Stimulated activated CD4-positive, alpha-beta T cell treated with anti-CD3 and anti-CD28 coated beads, Interleukin-15, amount 100 ng/mL, for 48 hours (primary cell): ENCODE measurements around the gene LBX2.
A peak's percentile ranks its signal among the peaks of the same experiment; 100 is the strongest.
"Not testable (repeated sequence)": the region's sequence is repeated elsewhere in the genome, so short reads cannot be mapped to it uniquely, and the experiment has no call there.

Source experiments
- DNase-seq, 2 donors: peaks; one replicate each; pipeline ENCODE4 v3.0.0-alpha.2; 2020; ENCODE audit warnings: low read depth in 2 of 2

Gene LBX2

DNA sequence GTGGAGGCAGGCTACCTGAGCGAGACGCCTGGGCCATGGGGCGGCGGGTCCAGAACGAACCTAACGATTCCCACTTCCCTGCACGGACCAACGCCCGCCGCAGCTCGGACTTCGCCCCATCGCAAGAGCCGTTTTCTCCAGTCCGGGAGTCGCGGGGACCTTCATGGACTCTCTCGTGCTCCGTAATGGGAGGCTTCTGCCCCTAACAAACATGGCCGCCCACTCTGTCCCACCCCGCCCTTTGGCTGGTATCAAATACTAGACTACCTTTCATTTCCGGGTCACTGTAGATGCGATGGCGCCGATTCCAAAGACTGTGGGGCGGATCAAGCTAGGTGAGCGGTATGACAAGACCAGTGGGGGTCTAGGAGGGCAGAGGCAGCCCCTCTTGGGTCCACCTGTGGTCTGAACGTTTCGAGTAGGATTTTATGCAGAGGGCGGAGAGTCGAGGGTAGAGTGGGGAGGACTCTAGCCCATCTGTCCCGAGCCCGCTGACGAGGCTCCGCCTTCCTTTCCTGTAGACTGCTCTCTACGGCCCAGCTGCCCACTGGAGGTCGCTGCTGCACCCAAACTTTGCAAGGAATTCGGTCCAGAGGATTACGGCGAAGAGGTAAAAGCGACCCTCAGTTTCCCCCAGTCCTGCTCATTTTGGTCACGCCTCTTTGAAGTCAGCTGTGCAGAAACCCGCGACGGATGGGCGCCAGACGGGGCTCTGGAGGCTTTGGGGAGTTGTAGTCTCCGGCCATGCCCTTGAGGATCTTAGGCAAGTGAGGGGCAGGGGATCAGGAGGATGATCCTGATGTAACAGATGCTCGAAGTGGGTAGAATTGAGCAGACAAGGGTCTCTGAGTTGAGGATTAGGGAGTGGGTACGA lies 16.4 kb downstream of the LBX2 start, which contains the start of the genes CCDC142 and TTC31:
Gene CCDC142, minus strand, starts transcription at position 198 of the 874 bp plus-strand sequence. Its CDS starts 161 bp downstream, at position 37.
Gene TTC31, plus strand, starts transcription at position 281 of the 874 bp plus-strand sequence. Its CDS starts 15 bp downstream, at position 296.
- DNase-seq: peak; percentile 89 to 93

DNA sequence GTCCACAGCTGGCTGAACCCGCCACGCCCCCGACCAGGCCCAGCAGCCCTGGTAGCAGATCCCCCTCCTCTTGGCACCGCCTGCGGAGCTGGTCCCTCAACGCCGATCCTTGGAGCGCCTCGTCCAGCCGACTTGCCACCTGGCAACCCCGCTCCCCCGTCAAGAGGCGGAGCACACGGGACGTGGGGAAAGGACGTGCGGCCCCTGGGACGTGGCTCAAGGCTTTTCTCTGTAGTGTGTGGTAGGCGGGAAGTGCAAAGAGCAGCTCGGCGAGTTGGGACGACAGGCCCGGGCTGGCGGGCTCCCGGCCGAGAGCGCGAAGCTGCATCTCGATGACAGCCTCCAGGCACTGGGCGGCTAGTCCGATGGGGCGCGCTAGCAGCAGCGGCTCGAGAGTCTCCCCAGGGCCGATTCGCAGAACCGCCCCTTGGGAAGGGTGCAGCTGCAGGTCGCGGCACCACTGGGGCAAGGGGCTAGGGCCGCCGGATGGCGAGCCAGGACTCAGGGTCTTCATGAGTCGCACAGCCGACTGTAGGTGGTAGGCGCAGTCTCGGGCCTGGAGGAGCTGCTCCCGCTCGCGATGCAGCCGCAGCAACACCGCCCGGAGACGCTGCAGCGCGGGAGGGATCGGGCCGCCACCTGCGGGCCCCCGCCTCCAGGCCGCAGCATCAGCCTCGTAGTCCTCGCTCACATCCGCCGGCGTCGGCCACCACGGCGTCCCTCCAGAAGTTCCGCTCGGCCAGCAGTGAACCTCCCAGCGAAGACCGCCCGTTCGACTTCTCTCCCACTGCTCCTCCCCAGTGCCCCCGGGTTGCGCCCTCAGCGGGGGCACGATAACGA lies 17.2 kb downstream of the LBX2 start:
- DNase-seq: peak in 1 of 2 donors; percentile 44

DNA sequence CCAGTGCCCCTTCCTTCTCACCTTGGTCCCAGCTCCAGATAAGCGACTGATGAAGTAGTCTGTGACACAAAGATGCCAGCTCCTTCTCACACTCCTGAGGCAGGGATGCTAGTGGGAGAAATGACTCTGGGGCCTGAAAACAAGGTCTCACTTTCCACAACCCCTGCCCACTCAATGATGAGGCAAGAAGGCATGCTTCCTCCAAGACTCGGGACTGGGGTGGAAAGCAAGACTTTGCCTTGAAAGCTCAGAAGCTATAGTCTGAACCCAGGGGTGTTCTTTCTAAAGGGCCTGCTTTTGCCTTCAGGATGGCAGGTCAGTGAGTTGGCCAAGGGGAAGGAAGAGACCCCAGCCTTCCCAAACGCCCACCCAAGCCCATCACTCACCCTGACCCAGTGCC lies 18.0 kb downstream of the LBX2 start:
- DNase-seq: no peak

DNA sequence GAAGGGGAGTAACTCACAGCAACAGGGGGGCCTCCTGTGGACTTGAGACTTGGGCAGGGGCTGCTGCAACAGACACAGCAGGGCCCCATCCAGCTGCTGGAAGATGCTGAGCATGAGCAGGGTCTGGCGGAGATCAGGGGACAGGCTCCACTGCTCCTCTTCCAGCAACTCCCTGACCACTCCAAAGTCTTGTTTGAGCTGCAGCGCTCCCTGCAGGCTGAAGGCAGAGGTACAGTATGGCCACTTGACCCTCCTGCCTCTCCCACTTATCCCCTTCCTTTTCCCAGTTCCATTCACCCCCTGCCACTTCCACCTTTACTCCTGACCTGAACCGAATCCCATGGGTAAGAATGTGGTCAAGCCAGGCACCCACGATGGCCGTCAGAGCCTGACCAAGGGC lies 24.5 kb downstream of the LBX2 start:
- no peak for DNase-seq

DNA sequence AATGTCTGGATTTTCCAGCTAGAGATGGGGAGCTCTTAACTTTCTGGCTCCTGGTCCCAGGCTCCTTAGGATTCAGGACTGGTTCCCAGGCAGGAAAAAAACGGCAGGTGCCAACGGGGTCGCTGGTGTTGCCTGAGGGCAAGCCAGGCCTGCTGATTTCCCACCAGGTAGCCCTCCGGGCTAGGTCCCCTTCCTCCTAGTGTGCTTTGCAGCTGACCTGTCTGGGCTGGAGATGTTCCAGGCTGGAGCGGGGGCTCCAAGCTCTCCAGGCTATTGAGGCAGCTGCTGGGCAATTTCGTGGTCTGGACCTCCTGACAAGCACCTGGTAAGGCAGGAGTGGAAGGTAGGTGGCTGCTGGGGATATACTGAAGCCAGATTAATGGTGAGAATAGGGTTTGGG lies 24.9 kb downstream of the LBX2 start:
- DNase-seq: no peak

DNA sequence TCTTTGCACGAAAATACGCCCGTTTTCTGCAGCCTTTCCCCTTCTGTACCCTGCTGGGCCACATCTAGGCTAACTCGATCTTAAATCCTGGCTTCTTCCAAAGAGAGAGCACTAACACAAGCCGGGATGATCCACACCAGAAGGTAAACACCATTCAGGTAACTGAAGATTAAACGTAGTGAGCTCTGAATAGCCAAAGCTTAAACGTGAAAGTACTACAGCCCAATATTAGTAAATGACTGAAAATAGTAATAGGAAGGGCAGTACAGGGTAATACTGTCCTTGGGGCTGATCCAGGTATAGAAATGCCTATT lies 26.5 kb downstream of the LBX2 start:
- DNase-seq: no peak

DNA sequence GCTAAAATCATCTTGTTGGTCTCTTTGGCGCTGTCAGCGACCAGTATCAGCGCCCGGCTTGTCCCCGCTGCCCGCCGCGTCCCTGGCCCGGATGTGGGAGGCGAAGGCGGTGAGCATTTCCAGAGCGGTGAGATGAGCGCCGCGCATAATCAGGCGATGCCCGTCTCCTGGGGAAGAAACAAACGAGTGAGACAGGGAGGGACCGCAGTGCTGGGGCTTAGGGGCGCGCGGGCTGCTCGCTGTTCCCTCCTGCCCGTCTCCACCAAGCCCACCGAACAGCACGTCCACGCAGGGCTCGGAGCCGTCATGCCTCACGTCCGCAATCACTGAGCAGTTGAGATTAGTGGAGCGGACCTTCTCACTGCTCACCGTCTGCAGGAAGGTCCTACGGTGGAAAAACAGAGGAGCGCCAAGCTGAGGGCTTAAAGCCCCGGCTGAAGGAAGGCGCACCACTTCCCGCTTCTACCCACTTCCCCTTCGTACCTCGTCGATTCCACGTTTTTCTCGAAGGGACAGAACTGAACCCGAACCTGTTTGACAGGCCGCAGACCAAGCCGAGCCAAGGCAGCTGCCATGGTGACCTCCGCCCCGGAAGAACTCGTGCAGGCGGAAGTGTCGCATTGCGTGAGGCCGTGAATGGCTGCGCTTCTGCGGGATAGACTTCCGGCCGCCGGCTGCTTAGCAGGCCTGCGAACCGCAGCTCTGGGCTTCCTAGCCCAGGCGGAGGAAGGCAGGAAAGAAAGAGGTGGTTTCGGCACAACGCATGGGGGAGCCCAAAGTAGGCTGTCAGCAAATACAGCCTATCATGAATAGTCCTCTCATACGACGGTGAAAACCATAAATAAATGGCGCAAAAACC lies 27.1 kb downstream of the LBX2 start, which contains the start of gene MRPL53:
Gene MRPL53, minus strand, starts transcription at position 595 of the 859 bp plus-strand sequence. Its CDS starts 20 bp downstream, at position 575.
- peak; percentile 91 for DNase-seq

DNA sequence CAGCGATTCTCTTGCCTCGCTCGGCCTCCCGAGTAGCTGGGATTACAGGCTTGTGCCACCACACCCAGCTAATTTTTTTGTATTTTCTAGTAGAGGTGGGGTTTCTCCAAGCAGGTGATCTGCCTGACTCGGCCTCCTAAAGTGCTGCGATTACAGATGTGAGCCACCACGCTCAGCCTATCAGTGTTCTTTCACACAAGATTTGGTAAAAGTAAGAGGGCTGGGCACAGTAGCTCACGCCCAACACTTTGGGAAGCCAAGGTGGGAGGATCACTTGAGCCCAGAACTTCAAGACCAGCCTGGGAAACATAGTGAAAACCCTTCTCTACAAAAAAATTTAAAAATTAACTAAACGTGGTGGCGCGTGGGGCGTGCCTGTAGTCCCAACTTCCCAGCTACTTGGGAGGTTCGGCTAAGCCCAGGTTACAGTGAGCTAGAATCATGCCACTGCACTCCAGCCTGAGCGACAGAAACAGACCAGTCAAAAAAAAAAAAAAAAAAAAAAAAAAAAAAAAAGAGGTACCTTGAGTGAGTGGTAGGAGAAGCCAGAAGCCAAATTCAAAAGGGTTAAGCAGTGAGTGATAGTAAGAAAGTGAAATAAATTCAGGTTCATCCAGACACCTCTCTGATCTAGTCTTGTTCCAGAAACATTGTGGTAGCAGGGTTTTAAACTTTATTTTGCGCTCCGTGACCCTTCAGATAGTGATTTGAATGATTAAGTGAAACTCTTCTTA lies 27.9 kb downstream of the LBX2 start:
- no peak for DNase-seq

DNA sequence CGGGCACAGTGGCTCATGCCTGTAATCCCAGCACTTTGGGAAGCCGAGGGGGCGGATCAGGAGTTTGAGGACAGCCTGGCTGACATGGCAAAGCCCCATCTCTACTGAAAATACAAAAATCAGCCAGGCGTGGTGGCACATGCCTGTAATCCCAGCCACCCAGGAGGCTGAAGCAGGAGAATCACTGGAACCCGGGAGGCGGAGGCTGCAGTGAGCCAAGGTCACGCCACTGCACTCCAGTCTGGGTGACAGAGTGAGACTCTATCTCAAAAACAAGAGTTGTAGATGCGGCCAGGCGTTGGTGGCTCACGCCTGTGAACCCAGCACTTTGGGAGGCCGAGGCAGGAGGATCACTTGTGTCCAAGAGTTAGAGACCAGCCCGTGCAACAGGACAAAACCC lies 28.7 kb downstream of the LBX2 start:
- not testable (repeated sequence) for DNase-seq

DNA sequence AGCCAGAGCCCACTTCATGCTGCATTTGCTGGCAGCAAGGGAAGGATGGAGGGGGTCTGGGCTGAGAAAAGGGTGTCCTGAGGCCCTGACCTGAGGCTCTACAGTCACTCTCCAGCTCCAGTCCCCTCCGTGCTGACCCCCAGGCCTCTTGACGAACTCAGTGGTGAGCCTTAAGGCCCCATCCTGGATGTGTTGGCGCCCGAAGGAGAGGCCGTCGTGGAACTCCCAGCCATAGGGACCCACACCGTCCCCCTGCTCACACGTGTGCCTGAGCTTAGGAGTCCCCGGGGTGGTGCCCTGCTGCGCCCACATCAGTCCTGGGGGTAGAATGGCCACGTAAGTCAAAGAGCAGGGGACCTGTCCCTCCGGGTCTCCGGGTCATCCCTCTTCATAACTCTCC lies 35.0 kb downstream of the LBX2 start:
- no peak for DNase-seq

DNA sequence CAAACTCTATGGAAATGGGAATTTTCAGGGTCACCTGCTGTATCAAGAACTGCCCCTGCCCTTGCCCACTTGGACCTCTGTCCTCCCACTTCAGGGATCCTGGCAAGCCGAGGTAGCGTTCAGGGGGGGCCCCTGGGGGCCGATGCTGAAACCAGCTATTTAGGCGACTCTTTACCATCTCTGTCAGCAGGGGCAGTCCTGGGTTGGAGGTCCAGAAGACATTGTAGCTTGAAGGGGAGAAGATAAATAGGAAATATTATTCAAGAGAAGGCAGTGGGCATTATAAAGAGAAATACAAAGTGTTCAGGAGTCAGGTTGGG lies 36.7 kb downstream of the LBX2 start:
- no peak for DNase-seq

DNA sequence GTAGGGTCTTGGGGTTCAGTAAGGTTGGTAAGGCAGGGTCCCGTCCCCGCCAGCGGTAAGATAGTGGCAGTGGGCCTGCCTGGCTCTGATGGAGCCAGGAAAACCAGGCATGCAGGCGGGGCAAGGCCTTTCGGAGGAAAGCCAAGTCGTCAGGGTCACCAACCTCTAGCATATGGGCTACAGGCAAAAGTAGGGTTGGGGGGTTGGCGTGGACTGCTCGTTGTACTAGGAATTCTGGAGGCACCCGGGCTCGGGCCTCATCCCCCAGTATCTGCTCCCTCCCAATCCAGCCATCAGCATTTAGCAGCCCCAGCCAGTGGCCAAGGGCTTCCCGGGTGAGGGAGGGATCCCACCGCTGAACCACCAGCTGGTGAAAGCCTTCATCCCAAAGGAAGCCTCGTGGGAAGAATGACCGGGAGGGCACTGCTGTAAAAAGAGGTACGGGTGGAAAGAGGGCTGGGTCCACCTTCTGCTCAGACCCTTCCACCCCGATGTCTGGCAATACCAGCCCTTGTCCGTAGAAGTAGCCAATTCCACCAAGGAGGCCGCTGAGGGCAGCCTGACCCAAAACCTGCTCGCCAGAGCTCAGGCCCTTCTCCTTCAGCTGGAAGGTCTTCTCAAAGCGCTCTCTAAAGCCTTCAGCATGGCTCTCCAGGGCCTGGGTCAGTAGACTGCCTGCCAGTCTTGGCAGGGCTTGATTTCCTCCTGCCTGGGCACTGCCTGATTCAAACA lies 37.2 kb downstream of the LBX2 start:
- DNase-seq: no peak

DNA sequence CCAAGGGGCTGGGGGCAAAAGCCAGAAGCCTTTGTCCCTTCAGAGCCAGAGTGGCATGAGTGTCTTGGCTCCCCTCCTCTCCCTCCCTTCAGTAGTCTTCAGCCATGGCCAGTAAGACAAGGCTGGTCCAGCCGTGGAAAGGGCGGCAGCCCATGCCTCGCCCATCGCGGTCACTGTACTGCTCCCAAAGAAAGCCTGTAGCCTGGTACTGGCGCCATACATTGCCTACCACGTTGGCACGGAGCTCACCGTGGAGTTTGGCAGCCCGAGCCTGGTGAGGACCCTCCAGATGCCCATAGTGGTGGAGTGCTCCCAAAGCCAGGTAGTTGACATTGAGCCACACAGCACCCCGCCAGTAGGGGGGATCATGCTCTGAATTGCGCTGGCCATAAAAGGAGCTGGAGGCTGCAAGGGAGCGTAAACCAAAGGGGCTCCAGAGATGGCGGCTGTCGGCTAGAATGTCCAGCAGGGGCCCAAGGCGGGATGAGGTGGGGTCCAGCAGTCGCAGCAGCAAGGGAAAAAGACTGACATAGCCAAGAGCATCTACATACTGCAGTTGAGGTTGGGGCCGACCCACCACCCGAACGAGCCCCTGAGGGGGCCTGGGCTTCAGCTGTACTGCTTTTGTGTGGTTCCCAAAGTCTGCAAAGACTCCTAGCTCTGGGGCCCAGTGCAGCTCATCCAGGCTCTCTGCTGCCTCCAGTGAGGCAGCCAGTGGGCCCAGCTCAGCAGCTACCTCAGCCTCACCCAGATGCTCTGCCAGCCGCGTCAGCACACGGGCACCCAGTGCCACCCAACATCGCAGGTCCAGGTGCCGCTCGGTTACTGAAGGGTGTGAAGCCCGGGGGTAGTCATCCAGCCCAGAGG lies 38.0 kb downstream of the LBX2 start:
- no peak for DNase-seq

DNA sequence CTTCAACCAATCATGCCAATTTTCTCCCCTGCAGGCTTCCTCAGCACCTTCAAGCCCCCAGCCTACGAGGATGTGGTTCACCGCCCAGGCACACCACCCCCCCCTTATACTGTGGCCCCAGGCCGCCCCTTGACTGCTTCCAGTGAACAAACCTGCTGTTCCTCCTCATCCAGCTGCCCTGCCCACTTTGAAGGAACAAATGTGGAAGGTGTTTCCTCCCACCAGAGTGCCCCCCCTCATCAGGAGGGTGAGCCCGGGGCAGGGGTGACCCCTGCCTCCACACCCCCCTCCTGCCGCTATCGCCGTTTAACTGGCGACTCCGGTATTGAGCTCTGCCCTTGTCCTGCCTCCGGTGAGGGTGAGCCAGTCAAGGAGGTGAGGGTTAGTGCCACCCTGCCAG lies 39.2 kb downstream of the LBX2 start:
- DNase-seq: not testable (repeated sequence)

DNA sequence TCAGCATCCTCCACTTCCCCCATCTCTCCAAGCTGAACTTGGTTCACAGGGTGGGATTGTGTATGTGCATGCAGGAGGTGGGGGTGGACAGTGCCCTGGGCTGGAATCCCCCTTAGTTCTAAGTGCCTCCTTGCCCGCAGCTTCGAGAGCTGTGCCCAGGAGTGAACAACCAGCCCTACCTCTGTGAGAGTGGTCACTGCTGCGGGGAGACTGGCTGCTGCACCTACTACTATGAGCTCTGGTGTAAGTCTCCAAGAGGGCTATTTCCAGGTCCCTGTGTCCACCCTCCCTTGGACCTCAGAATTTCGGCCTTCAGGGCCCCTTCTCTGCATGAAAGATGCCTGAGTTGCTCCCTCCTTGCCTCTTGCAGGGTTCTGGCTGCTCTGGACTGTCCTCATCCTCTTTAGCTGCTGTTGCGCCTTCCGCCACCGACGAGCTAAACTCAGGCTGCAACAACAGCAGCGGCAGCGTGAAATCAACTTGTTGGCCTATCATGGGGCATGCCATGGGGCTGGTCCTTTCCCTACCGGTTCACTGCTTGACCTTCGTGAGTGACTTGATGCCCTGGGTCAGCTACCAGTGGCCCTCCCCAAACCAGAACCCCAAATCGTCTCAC lies 39.8 kb downstream of the LBX2 start:
- DNase-seq: not testable (repeated sequence)

DNA sequence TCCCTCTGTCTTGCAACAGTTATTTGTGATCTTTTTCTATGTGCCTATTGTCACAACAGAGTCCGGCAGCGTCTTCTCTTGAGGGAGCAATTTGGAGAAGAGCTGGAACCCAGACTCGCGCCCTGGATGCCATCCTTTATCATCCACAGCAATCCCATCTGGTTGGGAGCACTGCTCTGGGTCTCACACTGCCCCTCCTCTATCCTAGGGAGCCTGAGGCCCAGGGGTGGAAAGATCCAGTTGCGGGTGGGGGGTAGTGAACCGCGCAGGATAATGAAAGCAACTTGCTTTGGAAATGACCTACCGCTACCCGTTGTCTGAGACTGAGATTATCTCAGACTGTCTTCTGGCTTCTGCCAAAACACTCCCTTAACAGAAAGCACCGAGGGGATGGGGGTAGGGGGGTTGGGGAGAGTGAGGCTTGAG lies 40.5 kb downstream of the LBX2 start:
- no peak for DNase-seq

DNA sequence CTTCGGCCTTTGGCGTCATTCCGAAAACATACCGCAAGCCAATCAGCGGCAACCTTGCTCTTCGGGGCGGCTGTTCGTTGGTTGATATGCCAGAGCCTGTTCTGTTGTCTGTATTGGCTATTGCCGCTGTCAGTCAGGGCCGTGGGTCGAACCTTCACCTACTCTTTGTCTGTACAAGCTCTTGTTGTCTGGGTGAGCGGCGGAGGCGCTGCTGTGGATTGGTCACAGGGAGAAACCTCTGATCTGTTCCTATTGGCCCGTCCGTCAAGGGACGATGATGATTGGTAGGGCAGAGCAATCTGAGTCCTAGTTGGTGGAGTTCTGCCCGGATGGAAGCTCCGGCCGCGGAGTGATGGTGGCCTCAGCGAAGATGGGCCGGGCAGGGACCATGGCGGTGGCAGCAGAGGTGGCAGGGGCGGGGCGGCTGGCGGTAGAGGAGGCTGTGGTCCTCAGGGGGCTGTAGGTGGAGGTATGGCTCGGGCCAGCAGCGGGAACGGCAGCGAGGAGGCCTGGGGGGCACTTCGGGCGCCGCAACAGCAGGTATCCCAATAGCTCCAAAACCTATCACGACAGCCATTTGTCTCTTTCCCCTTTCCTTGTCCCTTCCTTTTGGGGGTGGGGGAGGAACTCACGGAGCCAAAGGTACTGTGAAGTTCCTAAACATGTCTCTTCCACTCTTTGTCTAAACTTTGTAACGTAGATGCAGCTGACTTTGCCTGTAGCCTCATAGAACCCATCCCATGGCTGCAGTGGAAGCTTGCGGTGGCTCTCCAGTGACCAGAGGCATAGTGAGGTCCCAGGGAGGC lies 41.1 kb downstream of the LBX2 start, which contains the start of gene WBP1:
Gene WBP1, plus strand, starts transcription at position 307 of the 806 bp plus-strand sequence. Its CDS starts 165 bp downstream, at position 472.
- DNase-seq: peak; percentile 99
